H1 (cell line): ENCODE data around the gene C14orf132. TPM values are rescaled to one million over a fixed set of nuclear protein-coding genes. Genes with fewer than 3 reads are reported as not detected.

Experiments
- CTCF ChIA-PET: fragments of 300-600 bp; sonication (Branson Sonifier 250); formaldehyde crosslinking; loops from one replicate; lab custom pipeline; 2021; ENCODE audit not compliant: partially characterized antibody; lab: Charles Lee
- POLR2A ChIA-PET: fragments of 300-600 bp; sonication (Branson Sonifier 250); formaldehyde crosslinking; loops from one replicate; lab custom pipeline; 2021; ENCODE audit warnings: inconsistent platforms; ENCODE audit not compliant: partially characterized antibody; lab: Charles Lee
- DNase-seq, 2 experiments: peaks; one replicate each; pipeline versions ENCODE4 v3.0.0 to v3.0.0-alpha.2; 2010 to 2022; ENCODE audit warnings: low spot score in 2 of 2, low read depth in 1 of 2, mixed read lengths in 1 of 2
- FAIRE-seq: peaks from 2 replicates; lab custom pipeline; 2011; peaks lifted over from hg19 to GRCh38; lab: Jason Lieb, UNC
- H2AFZ ChIP-seq: 2 replicates; pipeline ENCODE4 v1.8.1; 2012; ENCODE audit warnings: low read length, inconsistent platforms
- H2AK5ac ChIP-seq: 2 replicates; pipeline ENCODE4 v1.6.1; 2013; ENCODE audit warnings: low read depth, low read length
- H2BK120ac ChIP-seq: replicated peaks from 2 replicates; pipeline ENCODE3; 2013; ENCODE audit warnings: low read depth, low read length, inconsistent platforms
- H2BK12ac ChIP-seq: 2 replicates; pipeline ENCODE4 v1.6.1; 2013; ENCODE audit warnings: low read depth, low read length
- H2BK15ac ChIP-seq: 2 replicates; pipeline ENCODE4 v1.6.1; 2013; ENCODE audit warnings: low read length
- H2BK20ac ChIP-seq: 2 replicates; pipeline ENCODE4 v1.6.1; 2013; ENCODE audit warnings: low read length
- H2BK5ac ChIP-seq: 2 replicates; pipeline ENCODE4 v1.6.1; 2013; ENCODE audit warnings: low read depth, low read length
- H3K14ac ChIP-seq: 2 replicates; pipeline ENCODE4 v1.6.1; 2013; ENCODE audit warnings: inconsistent platforms; ENCODE audit not compliant: insufficient read length
- H3K18ac ChIP-seq: 2 replicates; pipeline ENCODE4 v1.6.1; 2013; ENCODE audit warnings: low read length; ENCODE audit errors: extremely low read depth
- H3K23ac ChIP-seq: 2 replicates; pipeline ENCODE4 v1.6.1; 2013; ENCODE audit warnings: inconsistent platforms; ENCODE audit not compliant: insufficient read length
- H3K23me2 ChIP-seq: 2 replicates; pipeline ENCODE4 v1.6.1; 2013; ENCODE audit warnings: low read depth, low read length
- H3K27ac ChIP-seq: 2 replicates; pipeline ENCODE4 v1.6.1; 2011; ENCODE audit warnings: low read depth, low read length, inconsistent platforms
- H3K27me3 ChIP-seq, 4 experiments: replicated peaks in 1 of 4; 1 replicate in 1 of 4; 2 replicates in 3 of 4; pipeline versions ENCODE4 v1.6.1 to v1.8.1; 2011 to 2013; ENCODE audit warnings: low read length in 3 of 4, mild to moderate bottlenecking in 3 of 4, inconsistent platforms in 2 of 4, mixed read lengths in 2 of 4, moderate library complexity in 1 of 4; ENCODE audit not compliant: control insufficient read depth in 3 of 4, insufficient read depth in 3 of 4; ENCODE audit errors: extremely low read depth in 1 of 4
- H3K36me3 ChIP-seq, 4 experiments: 2 replicates each; pipeline versions ENCODE4 v1.6.1 to v1.8.1; 2011 to 2013; ENCODE audit warnings: mild to moderate bottlenecking in 4 of 4, low read length in 3 of 4, moderate library complexity in 2 of 4, control low read depth in 1 of 4, inconsistent platforms in 1 of 4; ENCODE audit not compliant: insufficient read depth in 4 of 4, control insufficient read depth in 2 of 4
- H3K4ac ChIP-seq: replicated peaks from 2 replicates; pipeline ENCODE3; 2013; ENCODE audit warnings: low read length, low read depth, mixed read lengths, inconsistent platforms; ENCODE audit not compliant: insufficient read length
- H3K4me1 ChIP-seq, 4 experiments: replicated peaks in 1 of 4; 1 replicate in 1 of 4; 2 replicates in 3 of 4; pipeline versions ENCODE4 v1.6.1 to v1.8.1; 2011 to 2013; ENCODE audit warnings: low read length in 3 of 4, inconsistent platforms in 2 of 4, mixed read lengths in 1 of 4; ENCODE audit not compliant: insufficient read depth in 4 of 4, control insufficient read depth in 3 of 4
- H3K4me2 ChIP-seq, 2 experiments: 2 replicates each; pipeline versions ENCODE4 v1.6.1 to v1.8.1; 2011 to 2013; ENCODE audit warnings: low read depth in 2 of 2, low read length in 2 of 2, control low read depth in 1 of 2, inconsistent platforms in 1 of 2, mild to moderate bottlenecking in 1 of 2; ENCODE audit not compliant: insufficient read depth in 1 of 2
- H3K4me3 ChIP-seq, 4 experiments: fragments of 200-600, 300-600 bp in 1 of 4; sonication (generic), shearing (Covaris generic), sonication (Bioruptor Twin) in 1 of 4; 2 replicates each; pipeline versions ENCODE4 v1.5.1 to v1.8.1; 2011 to 2016; ENCODE audit warnings: low read length in 4 of 4, low read depth in 3 of 4, control low read depth in 2 of 4, inconsistent platforms in 2 of 4, mild to moderate bottlenecking in 2 of 4, mixed read lengths in 1 of 4, moderate library complexity in 1 of 4; ENCODE audit not compliant: insufficient read depth in 2 of 4; ENCODE audit errors: extremely low read depth in 1 of 4
- H3K56ac ChIP-seq: replicated peaks from 2 replicates; pipeline ENCODE3; 2013; ENCODE audit warnings: low read depth, mild to moderate bottlenecking, mixed read lengths, low read length, inconsistent platforms; ENCODE audit not compliant: insufficient read length
- H3K79me1 ChIP-seq: 2 replicates; pipeline ENCODE4 v1.6.1; 2013; ENCODE audit warnings: low read depth, low read length, control low read depth
- H3K79me2 ChIP-seq, 2 experiments: 2 replicates each; pipeline versions ENCODE4 v1.6.1 to v1.8.1; 2012 to 2013; ENCODE audit warnings: low read length in 2 of 2, mild to moderate bottlenecking in 2 of 2, inconsistent platforms in 1 of 2; ENCODE audit not compliant: insufficient read depth in 2 of 2, control insufficient read depth in 1 of 2
- H3K9ac ChIP-seq, 4 experiments: replicated peaks in 1 of 4; 1 replicate in 1 of 4; 2 replicates in 3 of 4; pipeline versions ENCODE4 v1.6.1 to v1.8.1; 2011 to 2013; ENCODE audit warnings: low read depth in 3 of 4, low read length in 3 of 4, control low read depth in 2 of 4, mild to moderate bottlenecking in 2 of 4, moderate library complexity in 2 of 4, inconsistent platforms in 1 of 4; ENCODE audit errors: extremely low read depth in 1 of 4
- H3K9me3 ChIP-seq, 2 experiments: 2 replicates each; pipeline versions ENCODE4 v1.6.1 to v1.8.1; 2012 to 2013; ENCODE audit warnings: mild to moderate bottlenecking in 2 of 2, moderate library complexity in 2 of 2, control low read depth in 1 of 2, inconsistent platforms in 1 of 2, low read depth in 1 of 2, low read length in 1 of 2, mixed read lengths in 1 of 2; ENCODE audit not compliant: insufficient read depth in 2 of 2
- H4K20me1 ChIP-seq, 2 experiments: replicated peaks in 1 of 2; 2 replicates each; pipeline versions ENCODE3 to v1.8.1; 2011 to 2013; ENCODE audit warnings: inconsistent platforms in 2 of 2, low read length in 2 of 2, mild to moderate bottlenecking in 1 of 2; ENCODE audit not compliant: insufficient read depth in 2 of 2, control insufficient read depth in 1 of 2
- H4K5ac ChIP-seq: 2 replicates; pipeline ENCODE4 v1.6.1; 2013; ENCODE audit warnings: low read length, low read depth, mixed read lengths, inconsistent platforms; ENCODE audit not compliant: insufficient read length
- H4K8ac ChIP-seq: 2 replicates; pipeline ENCODE4 v1.8.0; 2013; ENCODE audit warnings: mild to moderate bottlenecking, moderate library complexity, low read length, inconsistent platforms; ENCODE audit not compliant: insufficient read depth; ENCODE audit errors: extremely low read depth
- H4K91ac ChIP-seq: replicated peaks from 2 replicates; pipeline ENCODE3; 2013; ENCODE audit warnings: low read length, mixed read lengths, inconsistent platforms; ENCODE audit not compliant: insufficient read length
- GABPA ChIP-seq: IDR thresholded peaks from 2 replicates; pipeline ENCODE4 v1.6.1; 2011; ENCODE audit warnings: mild to moderate bottlenecking, low read length, moderate library complexity, borderline replicate concordance; ENCODE audit not compliant: insufficient read depth
- RNF2 ChIP-seq: fragments of 200-900, 300-1000 bp; sonication (generic); IDR thresholded peaks from 2 replicates; pipeline ENCODE4 v1.7.1; 2016; ENCODE audit warnings: borderline replicate concordance, low read depth, mild to moderate bottlenecking, antibody characterized with exemption, low read length; ENCODE audit not compliant: poor library complexity, severe bottlenecking; ENCODE audit errors: missing control alignments
- TAF1 ChIP-seq: IDR thresholded peaks from 2 replicates; pipeline ENCODE4 v1.6.1; 2011; ENCODE audit warnings: mild to moderate bottlenecking, low read depth, low read length
- WGBS, 2 experiments: shearing (Covaris generic) in 1 of 2; methylation state at CpG; one replicate each; pipeline versions ENCODE4 v1.1.6 to v1.1.7; 2013 to 2015; ENCODE audit warnings: low lambda C conversion rate in 2 of 2, mixed read lengths in 2 of 2, inconsistent platforms in 1 of 2, low coverage in 1 of 2, missing lambda C conversion rate in 1 of 2; ENCODE audit not compliant: insufficient replicate concordance in 2 of 2, insufficient coverage in 1 of 2, insufficient read length in 1 of 2; ENCODE audit errors: extremely low coverage in 1 of 2, missing lambda C conversion rate in 1 of 2; 5-methylcytosine and 5-hydroxymethylcytosine counted together
- polyA plus RNA-seq, 7 experiments: library from polyadenylated mRNA; depleted of rRNA in 3 of 7; stranded (reverse) in 5 of 7; unstranded in 2 of 7; fragments of >200 nt in 5 of 7; fragments of 200-250 nt in 2 of 7; gene quantifications; 1 replicate in 5 of 7; 2 replicates in 1 of 7; 4 replicates in 1 of 7; pipeline versions ENCODE4 v1.2.1 to v1.2.3, GENCODE V29; 2011 to 2013; ENCODE audit warnings: missing spikeins in 2 of 7, mixed read lengths in 2 of 7
- total RNA-seq: library from RNA; stranded (reverse); fragmentation: NEBNext Ultra II Directional; extraction: Animal tissue kit (Norgen Biotek cat#: 25700); gene quantifications from 2 replicates; pipeline ENCODE4 v1.2.1, GENCODE V29; 2021

The C14orf132 gene
- total and polyA plus RNA-seq, 2 of the 8 experiments (the other 6 are each of a cell fraction or from before 2014, with no cell fraction given), result 11.7 to 32.5 TPM

DNA sequence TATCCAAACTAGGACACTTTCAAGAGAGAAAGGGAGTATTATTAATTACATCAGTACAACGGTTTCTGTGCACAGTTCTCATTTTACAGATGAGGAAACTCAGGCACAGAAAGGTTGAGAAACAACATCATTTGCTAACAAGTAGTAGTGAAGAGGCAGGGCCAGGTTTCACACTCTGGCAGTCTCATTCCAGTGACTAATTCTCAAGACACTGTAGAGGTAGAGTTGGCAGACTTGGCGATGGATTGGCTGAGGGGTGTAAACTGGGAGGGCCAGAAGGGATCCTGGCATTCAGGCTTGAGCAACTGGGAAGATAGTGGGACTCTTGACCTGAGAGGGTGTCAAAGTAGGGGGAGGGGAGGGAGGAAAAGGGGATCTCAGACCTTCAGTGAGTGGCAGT, 91.7 kb downstream of the C14orf132 start:
- WGBS, 2 experiments, result 83% methylated on average over 2 of the region's 2 CpGs; no CpG with 5 or more reads in 1 of the 2 experiments
- Histone ChIP-seq H4K91ac (no peak overlapping the region), H2BK15ac (no peak overlapping the region), H3K23me2 (no peaks in the 10 kb centered on the region), H3K14ac (no peak overlapping the region), H4K8ac (no peak overlapping the region), H2AFZ (no peak overlapping the region), H3K4me3 (no peak overlapping the region), H3K18ac (no peak overlapping the region), H2BK20ac (no peak overlapping the region), H3K4me1 (no peaks in the 10 kb centered on the region), H4K20me1 (no peaks in the 10 kb centered on the region), H3K56ac (no peak overlapping the region), H3K23ac (no peak overlapping the region), H3K9me3 (no peaks in the 10 kb centered on the region), H3K79me2 (no peaks in the 10 kb centered on the region), H2BK120ac (no peak overlapping the region), H3K4me2 (no peak overlapping the region), H3K4ac (no peak overlapping the region), H4K5ac (no peak overlapping the region), H3K79me1 (no peaks in the 10 kb centered on the region), H2BK12ac (no peak overlapping the region), H3K36me3 (no peaks in the 10 kb centered on the region), H3K9ac (no peak overlapping the region), H2BK5ac (no peak overlapping the region), H3K27ac (no peak overlapping the region), H2AK5ac (no peak overlapping the region), H3K27me3 (peaks cover 0 to 13% (median 6%) of the 10 kb centered on the region in 4 experiments; a peak in 4 of 7 replicates)
- POLR2A ChIA-PET, result no interaction called here
- FAIRE-seq (no peak), DNase-seq (no peak)
- CTCF ChIA-PET, result interaction anchor here (1.0 to 3.0 kb wide), 4 partner anchors 18 to 134 kb away, joined by 3 to 10 read pairs (median 4); no protein-coding TSS in a partner anchor
- TF ChIP-seq GABPA, result no peak
- TF ChIP-seq TAF1, result no peak
- TF ChIP-seq RNF2, result no peak
